Activated naive CD8-positive, alpha-beta T cell treated with anti-CD3 and anti-CD28 coated beads, Interleukin-2, amount 50 U/mL, for 24 hours (primary cell): Measurements from ENCODE around the gene ADGRG3.
A peak's percentile ranks its signal among the peaks of the same experiment; 100 is the strongest.

Experiments
- ATAC-seq: fragments of 150-1000 bp; cut with Tn5 transposase; one replicate; pipeline ENCODE4 v1.10.0; 2021
- DNase-seq: peaks from one replicate; pipeline ENCODE4 v3.0.0; 2021
- H3K27ac Mint-ChIP-seq: one replicate; pipeline ENCODE4 v1.8.0; 2021; ENCODE audit warnings: mild to moderate bottlenecking, mixed read lengths
- H3K27me3 Mint-ChIP-seq: one replicate; pipeline ENCODE4 v1.8.0; 2021; ENCODE audit warnings: mixed read lengths
- H3K36me3 Mint-ChIP-seq: one replicate; pipeline ENCODE4 v1.8.0; 2021; ENCODE audit warnings: low read depth, mixed read lengths
- H3K4me1 Mint-ChIP-seq: one replicate; pipeline ENCODE4 v1.8.0; 2021; ENCODE audit warnings: mixed read lengths
- H3K4me3 Mint-ChIP-seq: one replicate; pipeline ENCODE4 v1.8.0; 2021; ENCODE audit warnings: mild to moderate bottlenecking, moderate library complexity, mixed read lengths
- H3K9me3 Mint-ChIP-seq: one replicate; pipeline ENCODE4 v1.8.0; 2021; ENCODE audit warnings: mixed read lengths

Gene ADGRG3

GRCh38 chr16:57698812-57699405, 30.8 kb downstream of the ADGRG3 start:
- Mint-ChIP-seq H3K36me3 (no peaks in the 10 kb centered on the region), H3K4me3 (no peak overlapping the region), H3K4me1 (peaks cover 12% of the 10 kb centered on the region), H3K27me3 (no peaks in the 10 kb centered on the region), H3K9me3 (no peaks in the 10 kb centered on the region), H3K27ac (no peak overlapping the region)
- ATAC-seq, result no peak
- no peak for DNase-seq

- ATAC-seq (no peak), DNase-seq (no peak)
- Mint-ChIP-seq H3K4me1 (peaks cover 9% of the 10 kb centered on the region), H3K4me3 (no peak overlapping the region), H3K27ac (no peak overlapping the region), H3K27me3 (no peaks in the 10 kb centered on the region), H3K36me3 (no peaks in the 10 kb centered on the region), H3K9me3 (no peaks in the 10 kb centered on the region)
Measured at GRCh38 chr16:57699481-57699880, 31.4 kb downstream of the ADGRG3 start.

- H3K4me3 Mint-ChIP-seq, result no peak overlapping the region
- no peaks in the 10 kb centered on the region for H3K27me3 Mint-ChIP-seq
- ATAC-seq (no peak), DNase-seq (no peak)
- no peak overlapping the region for H3K27ac Mint-ChIP-seq
- no peaks in the 10 kb centered on the region for H3K9me3 Mint-ChIP-seq
- peaks cover 5% of the 10 kb centered on the region for H3K4me1 Mint-ChIP-seq
- no peaks in the 10 kb centered on the region for H3K36me3 Mint-ChIP-seq
Measured at GRCh38 chr16:57699899-57700298, 31.8 kb downstream of the ADGRG3 start.

- no peak for DNase-seq
- H3K4me3 Mint-ChIP-seq, result no peak overlapping the region
- no peaks in the 10 kb centered on the region for H3K9me3 Mint-ChIP-seq
- H3K4me1 Mint-ChIP-seq, result no peaks in the 10 kb centered on the region
- ATAC-seq, result no peak
- H3K27ac Mint-ChIP-seq, result no peak overlapping the region
- H3K36me3 Mint-ChIP-seq, result no peaks in the 10 kb centered on the region
- H3K27me3 Mint-ChIP-seq, result no peaks in the 10 kb centered on the region
Measured at GRCh38 chr16:57700781-57701551, 32.9 kb downstream of the ADGRG3 start.

GRCh38 chr16:57701759-57702371, 33.8 kb downstream of the ADGRG3 start:
- no peaks in the 10 kb centered on the region for H3K27me3 Mint-ChIP-seq
- no peak overlapping the region for H3K27ac Mint-ChIP-seq
- no peaks in the 10 kb centered on the region for H3K36me3 Mint-ChIP-seq
- DNase-seq, result no peak
- no peaks in the 10 kb centered on the region for H3K4me1 Mint-ChIP-seq
- H3K9me3 Mint-ChIP-seq, result no peaks in the 10 kb centered on the region
- no peak overlapping the region for H3K4me3 Mint-ChIP-seq
- no peak for ATAC-seq

GRCh38 chr16:57703416-57704010, 35.4 kb downstream of the ADGRG3 start:
- ATAC-seq, result no peak
- no peaks in the 10 kb centered on the region for H3K27me3 Mint-ChIP-seq
- no peak overlapping the region for H3K4me3 Mint-ChIP-seq
- no peaks in the 10 kb centered on the region for H3K9me3 Mint-ChIP-seq
- DNase-seq, result no peak
- H3K4me1 Mint-ChIP-seq, result no peaks in the 10 kb centered on the region
- no peaks in the 10 kb centered on the region for H3K36me3 Mint-ChIP-seq
- no peak overlapping the region for H3K27ac Mint-ChIP-seq

- H3K27me3 Mint-ChIP-seq, result no peaks in the 10 kb centered on the region
Measured at GRCh38 chr16:57704011-57704904, 36.2 kb downstream of the ADGRG3 start.

GRCh38 chr16:57704905-57705852, 37.1 kb downstream of the ADGRG3 start:
- peak; percentile 49 for ATAC-seq
- H3K36me3 Mint-ChIP-seq, result no peaks in the 10 kb centered on the region
- no peak overlapping the region for H3K27ac Mint-ChIP-seq
- no peak overlapping the region for H3K4me3 Mint-ChIP-seq
- no peaks in the 10 kb centered on the region for H3K27me3 Mint-ChIP-seq
- no peaks in the 10 kb centered on the region for H3K9me3 Mint-ChIP-seq
- H3K4me1 Mint-ChIP-seq, result no peaks in the 10 kb centered on the region
- no peak for DNase-seq

More at GRCh38 chr16:57704011-57704904, 36.2 kb downstream of the ADGRG3 start:
- Mint-ChIP-seq H3K27ac (no peak overlapping the region), H3K4me3 (no peak overlapping the region), H3K36me3 (no peaks in the 10 kb centered on the region), H3K9me3 (no peaks in the 10 kb centered on the region), H3K4me1 (no peaks in the 10 kb centered on the region)
- DNase-seq (no peak), ATAC-seq (no peak)

GRCh38 chr16:57706717-57707116, 38.6 kb downstream of the ADGRG3 start:
- ATAC-seq, result no peak
- H3K4me1 Mint-ChIP-seq, result no peaks in the 10 kb centered on the region
- H3K4me3 Mint-ChIP-seq, result no peak overlapping the region
- no peaks in the 10 kb centered on the region for H3K27me3 Mint-ChIP-seq
- H3K27ac Mint-ChIP-seq, result no peak overlapping the region
- H3K9me3 Mint-ChIP-seq, result no peaks in the 10 kb centered on the region
- H3K36me3 Mint-ChIP-seq, result no peaks in the 10 kb centered on the region
- no peak for DNase-seq

GRCh38 chr16:57707331-57707730, 39.2 kb downstream of the ADGRG3 start:
- no peak for DNase-seq
- no peaks in the 10 kb centered on the region for H3K36me3 Mint-ChIP-seq
- H3K4me1 Mint-ChIP-seq, result no peaks in the 10 kb centered on the region
- H3K27ac Mint-ChIP-seq, result no peak overlapping the region
- no peaks in the 10 kb centered on the region for H3K9me3 Mint-ChIP-seq
- no peak for ATAC-seq
- no peak overlapping the region for H3K4me3 Mint-ChIP-seq
- no peaks in the 10 kb centered on the region for H3K27me3 Mint-ChIP-seq

GRCh38 chr16:57708168-57708567, 40.1 kb downstream of the ADGRG3 start:
- DNase-seq (no peak), ATAC-seq (no peak)
- Mint-ChIP-seq H3K4me1 (no peaks in the 10 kb centered on the region), H3K27me3 (peaks cover 3% of the 10 kb centered on the region), H3K4me3 (no peak overlapping the region), H3K9me3 (no peaks in the 10 kb centered on the region), H3K36me3 (no peaks in the 10 kb centered on the region), H3K27ac (no peak overlapping the region)

- H3K27me3 Mint-ChIP-seq, result peaks cover 3% of the 10 kb centered on the region
- H3K4me3 Mint-ChIP-seq, result no peak overlapping the region
- no peaks in the 10 kb centered on the region for H3K36me3 Mint-ChIP-seq
- DNase-seq, result no peak
- no peaks in the 10 kb centered on the region for H3K4me1 Mint-ChIP-seq
- no peaks in the 10 kb centered on the region for H3K9me3 Mint-ChIP-seq
- H3K27ac Mint-ChIP-seq, result no peak overlapping the region
- no peak for ATAC-seq
Measured at GRCh38 chr16:57709663-57710062, 41.6 kb downstream of the ADGRG3 start.

GRCh38 chr16:57711346-57711745, 43.2 kb downstream of the ADGRG3 start:
- ATAC-seq, result no peak
- no peaks in the 10 kb centered on the region for H3K36me3 Mint-ChIP-seq
- no peaks in the 10 kb centered on the region for H3K9me3 Mint-ChIP-seq
- no peak for DNase-seq
- no peak overlapping the region for H3K27ac Mint-ChIP-seq
- H3K27me3 Mint-ChIP-seq, result peaks cover 3% of the 10 kb centered on the region
- H3K4me1 Mint-ChIP-seq, result no peaks in the 10 kb centered on the region
- no peak overlapping the region for H3K4me3 Mint-ChIP-seq
